ENCODE measurements around the gene DMBT1. TPM values are rescaled to one million over a fixed set of nuclear protein-coding genes. Genes with fewer than 3 reads are reported as not detected.
A peak's percentile ranks its signal among the peaks of the same experiment; 100 is the strongest.

The DMBT1 gene
- total RNA-seq, 1 donor from 2014 or later, result not detected

DNA sequence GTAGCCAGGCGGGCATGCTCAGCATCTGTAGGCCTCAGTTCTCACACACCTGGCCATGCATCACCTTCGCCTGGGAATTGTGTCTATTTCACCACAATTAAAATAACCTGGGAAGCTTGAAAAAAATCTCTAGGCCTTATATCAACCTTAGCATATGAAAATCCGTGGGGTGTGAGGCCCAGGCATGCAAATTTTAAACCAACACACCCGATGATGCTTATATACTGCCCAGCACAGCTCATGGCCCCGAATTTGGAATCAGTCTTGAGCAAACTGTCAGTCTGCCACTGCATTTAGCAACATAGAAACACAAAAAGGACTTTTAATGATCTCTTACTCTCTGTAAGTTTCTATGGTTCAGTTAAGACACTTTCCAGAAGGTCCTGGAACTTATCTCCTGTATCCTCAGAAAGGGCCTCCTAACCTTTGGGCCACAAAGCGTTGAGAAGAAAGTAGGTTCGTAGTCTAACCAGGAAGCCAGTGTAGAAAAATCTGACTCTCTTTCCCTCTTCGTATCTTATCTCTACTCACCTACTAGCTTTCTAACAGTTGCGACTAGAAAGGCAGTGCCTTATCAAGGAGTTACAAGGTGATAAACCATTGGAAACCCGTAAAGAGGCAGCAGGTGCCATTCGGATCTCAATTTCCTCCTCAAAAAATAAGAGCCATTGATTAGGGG lies 12.0 kb upstream of the DMBT1 start:
- DNase-seq (ENCODE audit: low read depth in 2 of 2), result no peak

DNA sequence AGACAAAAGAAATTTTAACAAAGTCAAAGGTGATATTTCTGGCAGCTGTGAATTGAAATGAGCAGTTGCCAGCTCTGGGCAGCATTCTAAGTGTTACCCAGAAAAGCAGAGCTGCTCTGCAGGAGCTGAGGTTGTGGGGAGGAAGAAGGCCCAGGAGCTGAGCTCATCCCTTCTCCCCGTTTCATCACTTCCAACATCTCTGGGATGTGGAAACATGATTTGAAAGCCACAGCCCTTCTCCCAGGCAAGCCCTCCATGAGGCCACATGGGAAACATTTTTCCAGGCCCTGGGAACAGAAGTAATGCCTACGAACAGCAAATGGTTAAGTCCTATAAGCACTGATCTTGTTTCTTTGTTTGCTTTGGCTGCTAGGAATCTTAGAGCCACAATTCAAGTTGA lies 10.9 kb upstream of the DMBT1 start:
- no peak for DNase-seq (ENCODE audit: low read depth in 2 of 2)

DNA sequence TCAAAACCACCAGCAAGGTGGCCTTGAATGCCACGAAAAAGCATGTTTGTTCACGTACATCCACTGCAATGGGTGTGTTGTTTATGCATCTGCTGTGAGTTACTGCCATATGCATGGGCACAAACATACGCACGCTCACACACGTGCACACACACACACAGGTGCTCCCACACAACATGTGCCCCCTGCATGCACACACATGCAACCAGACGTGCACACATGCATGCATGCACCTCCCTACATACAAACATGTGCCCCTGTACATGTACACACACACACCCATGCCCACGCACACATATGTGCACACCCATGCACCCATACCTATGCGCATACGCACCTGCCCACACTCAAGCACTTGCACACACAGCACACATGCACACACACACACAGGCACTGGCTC lies 10.1 kb upstream of the DMBT1 start:
- no peak for DNase-seq (ENCODE audit: low read depth in 2 of 2)

DNA sequence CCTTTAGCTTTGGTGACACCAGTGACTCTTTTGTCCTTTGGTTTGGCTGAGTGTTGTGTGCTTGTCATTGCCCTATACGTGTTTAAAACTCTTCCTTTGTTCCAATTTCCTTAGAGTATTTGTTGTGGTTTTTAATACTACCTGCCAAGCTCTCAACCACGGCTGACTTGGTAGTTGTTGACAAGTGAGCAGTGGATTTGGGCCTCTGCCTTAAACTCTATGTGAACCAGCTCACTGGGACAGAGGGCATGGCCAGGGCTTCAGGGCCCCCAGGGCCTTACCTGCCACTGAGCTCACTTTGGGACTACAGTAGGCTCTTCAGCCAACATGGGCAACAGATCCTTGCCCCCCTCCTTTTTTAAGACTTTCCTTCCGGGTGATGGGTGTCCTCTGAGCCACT lies 9.6 kb upstream of the DMBT1 start:
- DNase-seq (ENCODE audit: low read depth in 2 of 2), result no peak

DNA sequence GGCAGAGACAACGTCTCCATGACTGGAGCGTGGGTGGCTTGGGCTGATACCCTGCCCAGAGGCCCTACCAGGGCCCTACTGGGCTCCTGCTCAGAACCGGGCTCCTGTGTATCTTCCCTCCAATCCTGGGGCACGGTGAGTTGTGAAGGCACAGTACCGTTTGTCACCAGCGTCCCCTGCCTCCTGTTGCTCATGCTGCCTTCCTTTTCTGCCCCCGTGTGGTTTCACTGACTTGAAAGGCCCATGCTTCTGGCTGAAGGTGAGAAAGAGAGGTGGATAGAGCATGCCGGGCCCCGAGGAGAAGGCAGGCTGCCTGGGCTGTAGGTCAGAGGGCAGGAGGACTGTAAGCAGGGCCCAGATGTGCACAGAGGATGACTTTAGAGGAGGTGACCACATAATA lies 9.1 kb upstream of the DMBT1 start:
- DNase-seq (ENCODE audit: low read depth in 2 of 2), result peak in 1 of 2 donors; percentile 18

DNA sequence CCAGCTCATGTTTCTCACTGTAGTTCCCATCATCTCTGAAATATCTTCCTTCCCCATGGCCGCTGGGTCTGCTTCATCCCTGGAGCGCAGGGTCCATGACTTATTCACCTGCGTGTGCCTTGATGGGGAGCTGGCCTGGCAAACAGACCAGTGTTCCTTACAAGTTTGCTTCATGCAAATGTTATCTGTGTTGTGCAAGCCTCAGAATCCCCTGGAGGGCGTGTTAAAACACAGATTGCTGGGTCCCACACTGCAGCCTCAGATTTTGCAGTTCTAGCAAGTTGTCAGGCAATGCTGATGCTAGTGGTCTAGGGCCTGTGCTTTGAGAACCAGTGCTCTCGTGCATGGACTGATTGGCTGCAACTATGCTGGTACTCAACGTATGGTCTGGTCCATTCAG lies 7.2 kb upstream of the DMBT1 start:
- no peak for DNase-seq (ENCODE audit: low read depth in 2 of 2)

DNA sequence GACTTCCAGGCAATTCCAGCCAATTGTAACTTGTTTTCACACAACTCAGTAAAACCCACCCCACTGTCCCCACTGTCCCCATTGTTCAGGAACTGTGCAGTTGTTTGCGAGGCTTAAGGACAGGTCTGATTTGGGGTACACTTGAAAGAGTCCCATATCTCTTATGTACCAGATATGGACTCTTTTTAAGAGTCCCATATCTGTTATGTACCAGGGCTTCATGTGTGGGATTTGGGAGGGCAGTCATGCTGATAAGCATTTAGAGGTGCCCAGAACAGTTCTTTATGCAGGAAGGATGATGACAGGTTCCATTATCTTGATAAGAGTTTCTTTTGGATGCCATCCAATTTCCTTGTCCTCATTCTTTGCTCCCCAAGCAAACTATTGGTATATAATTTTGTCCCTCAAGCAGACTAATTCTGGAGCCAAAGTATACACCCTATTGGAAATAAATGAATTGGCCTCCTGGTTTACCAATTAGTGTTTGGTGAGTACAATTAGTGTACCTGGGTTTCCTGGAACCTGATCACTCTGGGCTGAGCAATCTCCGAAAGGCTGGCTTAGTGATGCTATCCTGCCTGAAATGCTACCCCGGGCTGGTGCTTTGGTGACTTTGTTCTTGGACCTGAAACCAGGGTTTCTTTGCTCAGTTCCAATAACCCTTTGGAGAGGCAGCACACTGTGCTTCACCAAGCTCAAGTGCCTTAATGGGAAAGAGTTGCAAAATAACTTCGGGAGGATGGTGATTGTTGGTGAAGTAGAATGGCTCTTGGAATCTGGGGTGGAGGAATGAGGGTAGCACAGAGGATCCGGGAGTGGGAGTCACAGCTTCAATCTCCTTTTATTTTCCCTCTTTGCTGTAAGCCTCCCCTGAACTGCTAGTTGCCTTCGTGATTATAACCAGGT lies 6.2 kb upstream of the DMBT1 start:
- no peak for DNase-seq (ENCODE audit: low read depth in 2 of 2)

DNA sequence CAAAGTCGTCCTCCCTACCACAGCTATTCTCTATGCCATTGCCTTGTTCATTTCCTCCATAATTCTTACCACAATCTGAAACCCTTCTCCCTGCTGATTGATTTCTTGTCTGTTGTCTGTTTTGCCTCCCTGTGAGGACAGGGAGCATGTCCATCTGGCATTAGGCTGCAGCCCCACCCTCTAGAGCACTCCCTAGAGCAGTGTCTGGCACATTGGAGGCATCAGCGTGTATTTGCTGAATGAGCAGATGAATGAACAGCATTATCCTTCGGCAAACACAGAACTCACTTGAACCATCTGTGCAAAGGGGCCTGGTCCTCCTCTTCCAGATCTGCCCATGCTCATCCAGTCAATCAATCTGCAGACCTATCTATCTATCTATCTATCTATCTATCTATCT lies 5.1 kb upstream of the DMBT1 start:
- no peak for DNase-seq (ENCODE audit: low read depth in 2 of 2)

DNA sequence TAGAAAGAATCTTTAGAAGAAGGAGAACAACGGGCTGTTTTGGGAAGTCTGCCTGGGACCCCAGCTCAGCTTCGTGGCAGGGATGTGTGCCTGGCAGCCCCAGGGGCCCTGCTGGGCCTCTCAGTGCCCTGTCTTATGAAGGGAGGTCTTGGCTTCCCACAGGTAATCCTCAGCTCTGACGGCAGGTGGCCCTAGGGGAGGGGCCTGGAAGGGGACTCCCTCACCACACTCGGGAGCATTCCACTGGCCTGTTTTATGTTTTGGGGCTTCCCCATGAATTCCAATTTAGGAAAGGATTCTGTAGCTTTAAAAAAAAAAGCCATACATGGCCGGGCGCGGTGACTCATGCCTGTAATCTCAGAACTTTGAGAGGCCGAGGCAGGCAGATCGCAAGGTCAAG lies 3.0 kb upstream of the DMBT1 start:
- no peak for DNase-seq (ENCODE audit: low read depth in 2 of 2)

DNA sequence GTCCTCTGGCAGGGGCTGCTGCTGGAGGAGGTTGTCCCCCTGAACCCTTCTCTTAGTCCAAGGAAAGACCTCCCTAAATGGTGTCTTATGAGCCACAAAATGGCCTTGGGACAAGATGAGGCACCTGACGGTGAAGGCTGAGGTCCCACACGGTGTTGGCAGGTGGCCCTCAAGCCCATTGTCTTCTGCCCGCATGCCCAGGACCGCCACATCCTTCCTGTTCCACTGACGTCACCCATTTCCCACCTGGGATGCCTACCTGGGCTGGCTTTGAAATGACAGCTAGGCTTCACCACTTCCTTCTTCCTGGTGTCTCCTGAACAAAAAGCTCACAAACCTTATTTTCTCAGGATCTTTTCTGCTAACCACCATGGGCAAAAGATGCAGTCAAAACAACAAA lies 2.1 kb upstream of the DMBT1 start:
- DNase-seq (ENCODE audit: low read depth in 2 of 2), result no peak

DNA sequence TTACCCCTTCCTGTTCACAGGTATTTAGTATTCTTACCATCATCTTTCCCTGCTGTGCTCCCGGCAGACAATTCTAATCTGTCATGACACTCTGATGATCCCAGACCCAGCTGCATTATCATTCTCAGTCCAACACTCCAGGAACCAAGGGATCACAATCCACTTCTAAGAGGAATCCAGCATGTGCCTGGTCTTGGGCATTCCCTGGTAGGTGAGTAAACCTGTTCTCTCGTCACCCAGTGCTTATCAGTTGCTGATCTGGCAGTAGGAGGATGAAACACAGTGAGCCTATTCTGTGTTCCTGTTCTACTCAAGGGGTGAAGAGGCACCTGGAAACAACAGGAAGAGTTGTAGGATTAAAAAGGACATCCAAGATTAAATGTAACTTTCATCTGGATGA lies 1.3 kb upstream of the DMBT1 start:
- no peak for DNase-seq (ENCODE audit: low read depth in 2 of 2)

DNA sequence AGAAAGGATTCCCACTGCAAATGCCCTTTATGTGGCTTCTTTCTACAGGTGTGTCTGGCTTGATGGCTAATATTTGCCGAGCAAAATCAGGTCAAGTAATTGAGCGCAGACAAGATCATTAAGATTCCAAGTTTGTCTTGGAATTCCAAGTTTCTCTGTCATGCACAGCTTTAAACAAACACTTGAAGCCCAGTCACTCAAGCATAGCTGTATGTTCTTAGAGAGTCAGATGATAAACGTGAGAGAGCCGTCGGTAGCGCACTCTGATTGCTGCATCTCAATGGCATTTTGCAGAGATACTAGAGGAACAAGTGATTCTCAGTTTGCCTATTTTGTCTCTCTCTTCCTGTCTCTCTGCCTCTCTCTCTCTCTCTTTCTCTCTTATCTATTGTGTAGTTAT lies 658 bp downstream of the DMBT1 start:
- DNase-seq (ENCODE audit: low read depth in 2 of 2), result no peak

DNA sequence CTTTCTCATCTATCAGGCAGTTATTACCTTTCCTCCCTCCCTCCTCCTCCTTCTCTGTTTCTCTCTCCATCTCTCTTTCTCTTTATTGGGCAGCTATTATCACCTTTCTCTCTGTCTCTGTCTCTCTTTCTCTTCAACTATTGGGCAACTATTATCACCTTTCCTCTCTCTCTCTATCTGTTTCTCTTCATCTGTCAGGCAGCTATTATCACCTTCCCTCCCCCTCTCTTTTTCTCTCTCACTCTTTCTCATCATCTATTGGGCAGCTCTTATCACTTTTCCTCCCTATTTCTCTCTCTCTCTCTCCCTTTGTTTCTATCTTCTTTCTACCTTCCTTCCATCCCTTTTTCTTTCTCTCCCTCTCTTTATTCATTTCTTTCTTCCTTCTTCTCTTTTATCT lies 1.2 kb downstream of the DMBT1 start:
- no peak for DNase-seq (ENCODE audit: low read depth in 2 of 2)

DNA sequence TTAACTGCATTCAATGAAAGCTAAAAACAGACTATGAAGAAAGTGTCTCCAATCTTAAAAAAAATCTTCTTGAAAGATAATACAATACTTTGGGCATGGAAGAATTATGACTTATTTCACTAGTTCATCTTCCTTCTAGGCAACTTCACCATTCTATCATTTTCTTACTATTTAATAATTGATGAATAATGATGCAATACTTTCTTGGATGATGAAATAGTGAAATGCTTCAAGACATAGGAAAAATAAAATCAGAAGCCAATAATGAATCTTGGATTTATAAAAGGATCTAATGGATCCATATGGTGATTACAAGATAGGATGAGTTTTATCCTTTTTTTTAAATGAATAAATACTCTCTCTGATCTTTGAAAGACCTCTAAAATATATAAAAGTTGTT lies 4.4 kb downstream of the DMBT1 start:
- DNase-seq (ENCODE audit: low read depth in 2 of 2), result no peak

DNA sequence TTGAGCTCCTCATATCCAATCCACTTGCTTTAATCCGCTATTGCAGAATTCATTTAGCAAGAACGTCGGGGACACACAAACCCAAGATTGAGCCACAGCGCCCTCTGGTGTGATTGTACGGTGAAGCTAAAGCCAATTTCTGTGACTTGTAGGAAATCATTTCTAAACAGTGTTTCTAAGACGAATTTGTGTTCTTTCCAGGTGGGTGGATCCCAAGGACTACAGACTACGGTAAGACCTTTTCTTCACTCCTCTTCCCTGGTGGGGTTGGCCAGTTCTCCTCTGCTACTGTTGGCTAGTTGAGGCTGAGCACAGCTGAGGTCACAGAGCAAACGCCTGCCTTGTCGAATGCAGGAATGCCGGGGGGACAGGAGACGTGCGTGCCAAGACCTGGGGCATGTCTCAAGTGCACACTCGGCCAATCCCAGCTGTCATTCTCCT lies 5.2 kb downstream of the DMBT1 start:
- DNase-seq (ENCODE audit: low read depth in 2 of 2), result peak; percentile 65 to 84

DNA sequence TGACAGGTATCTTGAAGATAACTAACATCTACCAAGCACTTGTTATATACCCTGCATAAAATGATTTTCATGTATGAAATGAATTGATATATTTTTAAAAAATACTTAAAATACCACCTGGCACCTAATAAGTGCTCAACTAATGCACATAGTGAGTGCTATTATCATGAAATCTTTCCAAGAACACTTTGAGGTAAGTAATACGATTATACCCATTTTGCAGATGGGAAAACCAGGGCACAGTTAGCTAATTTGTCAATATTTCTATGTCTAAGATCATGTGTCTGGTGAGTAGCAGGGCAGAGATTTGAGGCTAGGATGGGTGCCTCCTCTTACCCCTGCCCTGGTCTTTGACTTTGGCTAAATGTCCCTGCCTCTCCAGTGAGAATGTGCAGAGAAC lies 6.1 kb downstream of the DMBT1 start:
- DNase-seq (ENCODE audit: low read depth in 2 of 2), result no peak

DNA sequence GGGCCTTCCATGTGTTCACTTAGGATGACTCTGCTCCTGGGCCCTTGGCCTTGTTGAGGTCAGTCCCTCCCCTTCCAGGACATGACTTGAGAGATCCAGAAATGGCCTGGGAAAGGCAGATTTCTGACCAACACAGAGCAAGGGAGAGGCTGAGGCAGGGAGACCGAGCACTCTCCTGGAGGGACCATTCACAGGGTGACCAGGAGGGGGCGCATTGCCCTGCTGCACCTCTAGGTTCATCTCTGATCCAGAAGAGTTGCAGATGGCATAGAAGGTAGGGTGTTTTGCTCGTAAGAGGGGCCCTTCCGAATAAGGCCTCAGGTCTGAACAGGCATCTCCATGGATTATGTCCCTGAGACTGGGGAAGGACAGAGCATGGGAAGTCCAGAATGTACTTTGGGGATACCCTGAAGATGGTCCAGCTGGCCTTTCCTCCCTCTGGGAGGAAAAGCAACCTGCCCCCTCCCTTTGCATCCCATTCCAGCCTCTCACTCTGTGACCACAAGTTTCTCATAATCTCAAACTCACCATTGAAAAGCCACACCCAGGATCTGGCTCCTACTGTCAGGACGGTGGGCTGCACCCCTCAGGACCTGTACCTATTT lies 6.6 kb downstream of the DMBT1 start:
- DNase-seq (ENCODE audit: low read depth in 2 of 2), result peak; percentile 3 to 49

DNA sequence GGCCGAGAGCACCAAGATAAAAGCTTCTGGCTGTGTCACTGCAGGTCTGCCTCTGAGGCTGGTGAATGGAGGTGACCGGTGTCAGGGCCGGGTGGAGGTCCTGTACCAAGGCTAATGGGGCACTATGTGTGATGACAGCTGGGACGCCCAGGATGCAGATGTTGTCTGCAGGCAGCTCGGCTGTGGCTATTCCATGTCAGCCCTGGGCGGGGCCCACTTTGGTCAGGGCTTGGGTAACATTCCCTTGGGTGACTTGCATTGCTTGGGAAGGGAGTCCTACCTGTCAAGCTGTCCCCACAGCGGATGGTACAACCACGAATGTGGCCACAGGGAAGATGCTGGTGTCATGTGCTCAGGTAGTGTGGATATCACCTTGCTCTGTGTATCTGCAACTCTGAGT lies 8.0 kb downstream of the DMBT1 start:
- no peak for DNase-seq (ENCODE audit: low read depth in 2 of 2)

DNA sequence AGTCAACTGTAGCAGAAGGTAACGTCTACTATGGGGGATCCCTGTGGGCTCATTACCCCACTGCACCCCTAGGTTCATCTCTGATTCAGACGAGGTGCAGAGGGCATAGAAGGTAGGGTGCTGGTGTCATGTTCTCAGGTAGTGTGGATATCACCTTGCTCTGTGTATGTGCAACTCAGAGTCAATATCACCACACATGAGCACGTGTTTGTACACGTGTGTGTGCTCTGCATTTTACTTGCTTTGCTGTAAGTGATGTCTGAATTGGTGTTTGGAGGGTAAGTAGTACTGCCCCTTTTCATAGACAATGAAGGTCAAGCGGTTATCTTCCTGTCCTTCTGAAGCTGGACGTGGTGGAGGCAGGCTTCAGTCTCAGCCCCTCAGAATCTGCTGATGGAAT lies 10.4 kb downstream of the DMBT1 start:
- DNase-seq (ENCODE audit: low read depth in 2 of 2), result no peak

DNA sequence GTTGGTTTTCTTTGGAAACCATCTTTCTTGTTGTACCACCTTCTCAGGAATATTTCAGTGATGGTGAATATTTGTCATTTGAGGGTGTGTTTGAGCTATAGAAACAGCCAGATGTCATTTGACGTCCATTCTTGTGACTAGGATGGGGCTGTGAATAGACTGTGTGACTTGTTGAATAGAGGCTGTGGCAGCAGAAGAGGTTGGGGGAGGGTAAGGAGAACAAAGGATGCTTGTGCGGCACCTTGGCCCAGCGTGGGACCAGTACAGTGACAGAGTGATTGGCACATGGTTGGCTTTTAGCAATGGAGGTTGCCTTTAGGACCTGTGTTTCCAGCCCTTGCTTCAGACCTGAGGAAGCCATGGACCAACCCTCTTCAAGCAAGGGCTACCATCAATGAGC lies 11.3 kb downstream of the DMBT1 start:
- DNase-seq (ENCODE audit: low read depth in 2 of 2), result no peak

DNA sequence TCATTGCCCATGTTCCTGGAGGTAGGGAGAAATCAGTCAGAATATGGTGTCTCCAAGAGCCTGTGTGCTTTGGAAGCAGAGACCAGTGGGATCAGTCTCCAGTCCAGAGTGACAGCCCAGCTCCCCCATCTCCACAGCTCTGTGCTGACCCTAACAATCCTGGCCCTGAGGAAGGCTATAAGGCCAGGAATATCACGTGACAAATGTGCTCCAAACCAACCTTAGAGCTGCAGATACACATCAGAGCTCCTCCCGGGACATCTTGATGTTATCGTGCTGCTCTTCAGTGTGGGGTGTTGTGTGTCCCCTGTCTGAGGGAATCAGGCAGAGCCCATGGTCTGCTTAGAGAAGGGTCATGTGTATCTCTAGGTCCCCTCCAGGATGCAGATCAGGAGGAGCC lies 15.2 kb downstream of the DMBT1 start:
- no peak for DNase-seq (ENCODE audit: low read depth in 2 of 2)

DNA sequence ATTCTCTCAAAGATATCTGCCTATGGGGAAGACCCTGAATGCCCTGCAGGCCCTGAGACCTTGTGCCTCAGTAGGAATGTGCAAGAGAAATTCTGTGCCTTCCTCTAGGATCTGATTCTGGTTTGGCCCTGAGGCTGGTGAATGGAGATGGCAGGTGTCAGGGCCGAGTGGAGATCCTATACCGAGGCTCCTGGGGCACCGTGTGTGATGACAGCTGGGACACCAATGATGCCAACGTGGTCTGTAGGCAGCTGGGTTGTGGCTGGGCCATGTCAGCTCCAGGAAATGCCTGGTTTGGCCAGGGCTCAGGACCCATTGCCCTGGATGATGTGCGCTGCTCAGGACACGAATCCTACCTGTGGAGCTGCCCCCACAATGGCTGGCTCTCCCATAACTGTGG lies 15.7 kb downstream of the DMBT1 start:
- DNase-seq (ENCODE audit: low read depth in 2 of 2), result no peak
